Activated naive CD8-positive, alpha-beta T cell treated with anti-CD3 and anti-CD28 coated beads, Interleukin-2, amount 10 ng/mL, durations not matched to agents 7 days and 5 days (primary cell): ENCODE results near the gene ZNF292. TPM values are rescaled to one million over a fixed set of nuclear protein-coding genes. Genes with fewer than 3 reads are reported as not detected.
A peak's percentile ranks its signal among the peaks of the same experiment; 100 is the strongest.
"Not testable (repeated sequence)": the region's sequence is repeated elsewhere in the genome, so short reads cannot be mapped to it uniquely, and the experiment has no call there.

Experiments
- ATAC-seq: fragments of 150-1000 bp; cut with Tn5 transposase; one replicate; pipeline ENCODE4 v1.10.0; 2021; ENCODE audit warnings: low read depth, moderate library complexity
- POLR2A ChIA-PET: fragments of 350-600 bp; sonication (Branson Sonifier 250); formaldehyde crosslinking; loops from one replicate; lab custom pipeline; 2021; ENCODE audit warnings: antibody characterized with exemption; lab: Charles Lee
- DNase-seq: peaks from one replicate; pipeline ENCODE4 v3.0.0; 2021
- H3K27ac Mint-ChIP-seq: one replicate; pipeline ENCODE4 v1.8.0; 2022; ENCODE audit warnings: mild to moderate bottlenecking, mixed read lengths
- H3K27me3 Mint-ChIP-seq: one replicate; pipeline ENCODE4 v1.8.0; 2022; ENCODE audit warnings: mild to moderate bottlenecking, moderate library complexity, mixed read lengths
- H3K36me3 Mint-ChIP-seq: one replicate; pipeline ENCODE4 v1.8.0; 2021; ENCODE audit warnings: mild to moderate bottlenecking, mixed read lengths
- H3K4me1 Mint-ChIP-seq: one replicate; pipeline ENCODE4 v1.8.0; 2021; ENCODE audit warnings: mixed read lengths
- H3K4me3 Mint-ChIP-seq: one replicate; pipeline ENCODE4 v1.8.0; 2022; ENCODE audit warnings: mild to moderate bottlenecking, moderate library complexity, mixed read lengths
- H3K9me3 Mint-ChIP-seq: one replicate; pipeline ENCODE4 v1.8.0; 2021; ENCODE audit warnings: mixed read lengths
- total RNA-seq, 2 experiments: library from RNA; stranded (reverse); gene quantifications; one replicate each; pipeline ENCODE4 v1.2.3, GENCODE V29; 2021

ZNF292 gene
- total RNA-seq, 2 experiments from 2014 or later = 70.2 to 77.6 TPM

DNA sequence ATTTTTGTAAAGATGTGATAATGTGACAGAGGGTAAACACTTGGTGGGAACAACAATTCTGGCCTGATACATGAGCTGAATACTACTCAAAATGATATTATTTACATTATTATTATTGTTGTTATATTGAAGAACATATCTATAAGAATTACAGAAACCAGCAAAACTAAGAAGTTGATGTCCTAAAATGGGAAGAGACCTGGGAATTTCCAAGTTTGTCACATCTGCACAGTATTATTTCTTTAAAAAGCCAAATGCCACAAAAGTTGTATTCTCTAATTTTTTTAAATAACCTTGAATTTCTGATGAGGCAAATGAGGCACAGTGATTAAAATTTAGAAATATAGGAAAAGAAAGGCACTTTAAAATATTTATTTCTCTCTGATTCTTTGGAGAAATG is 5.0 kb upstream of the ZNF292 start:
- Mint-ChIP-seq H3K27me3 (peaks cover 27% of the 10 kb centered on the region), H3K36me3 (peaks cover 1% of the 10 kb centered on the region), H3K4me1 (peaks cover 26% of the 10 kb centered on the region), H3K4me3 (no peak overlapping the region), H3K27ac (no peak overlapping the region), H3K9me3 (no peaks in the 10 kb centered on the region)
- DNase-seq (no peak), ATAC-seq (no peak)
- POLR2A ChIA-PET = no interaction called here

DNA sequence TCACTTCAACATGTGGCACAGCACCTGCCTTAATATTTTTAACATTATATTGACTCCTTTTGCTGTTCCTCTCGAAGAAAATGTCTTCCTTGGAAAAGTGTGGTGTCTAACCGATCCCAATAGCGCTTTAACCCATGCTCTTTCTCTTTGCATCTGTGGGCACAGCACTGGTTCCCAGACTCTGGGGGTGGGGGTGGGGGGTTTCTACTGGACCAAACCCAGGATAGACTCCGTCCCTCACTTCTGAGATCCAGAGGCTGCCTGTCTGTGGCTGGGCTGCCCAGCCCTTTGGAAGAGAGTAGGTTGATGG is 3.9 kb upstream of the ZNF292 start:
- H3K27me3 Mint-ChIP-seq = peaks cover 25% of the 10 kb centered on the region
- DNase-seq (no peak), ATAC-seq (no peak)
- peaks cover 3% of the 10 kb centered on the region for H3K36me3 Mint-ChIP-seq
- peak overlapping the region; percentile 100 for H3K4me3 Mint-ChIP-seq
- H3K9me3 Mint-ChIP-seq = no peaks in the 10 kb centered on the region
- H3K27ac Mint-ChIP-seq = peak overlapping the region; percentile 97
- POLR2A ChIA-PET = no interaction called here
- H3K4me1 Mint-ChIP-seq = peaks cover 29% of the 10 kb centered on the region

DNA sequence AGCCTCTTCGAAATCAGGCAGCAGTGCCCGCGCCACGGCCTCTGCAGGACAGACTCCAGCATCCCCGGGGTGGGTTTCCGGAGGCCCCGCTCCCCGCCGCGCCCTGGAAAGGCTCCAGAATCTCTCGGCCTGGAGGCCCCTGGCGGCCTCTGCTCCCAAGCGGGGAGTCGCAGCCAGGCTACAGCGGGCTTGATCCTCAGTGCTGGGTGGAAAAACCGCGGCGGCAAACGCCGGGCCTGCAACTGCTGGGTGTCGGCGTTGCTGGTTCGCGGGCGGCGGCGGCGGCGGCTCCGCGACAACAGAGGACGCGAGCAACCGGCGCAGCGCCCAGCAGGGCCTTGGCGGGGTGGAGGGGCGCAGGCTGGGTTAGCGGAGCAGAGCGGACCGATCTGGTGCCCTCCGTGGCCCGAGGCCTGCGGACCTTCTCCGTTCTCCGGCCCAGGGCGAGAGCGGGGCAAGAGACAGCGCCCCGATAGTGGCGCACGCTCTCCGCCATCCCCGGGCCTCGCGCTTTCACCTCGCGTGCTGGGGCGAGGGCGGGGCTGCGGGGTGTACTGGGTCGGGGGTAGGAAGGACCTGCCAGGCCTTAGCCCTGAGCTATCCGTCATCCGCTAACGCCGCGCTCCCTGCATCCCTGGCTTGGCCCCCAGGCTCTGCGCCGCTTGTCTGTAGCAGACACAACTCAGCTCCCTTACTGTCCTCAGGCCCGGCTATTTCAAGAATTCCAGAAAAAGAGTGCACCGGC is 3.4 kb upstream of the ZNF292 start:
- no peaks in the 10 kb centered on the region for H3K9me3 Mint-ChIP-seq
- H3K36me3 Mint-ChIP-seq = peaks cover 9% of the 10 kb centered on the region
- peak overlapping the region; percentile 100 for H3K4me3 Mint-ChIP-seq
- DNase-seq = peak; percentile 81
- ATAC-seq = peak; percentile 25
- peaks cover 34% of the 10 kb centered on the region for H3K4me1 Mint-ChIP-seq
- H3K27ac Mint-ChIP-seq = peak overlapping the region; percentile 97
- POLR2A ChIA-PET = interaction anchor here (1.5 kb wide), 1 partner anchor 550 kb away, joined by 3 read pairs; the partner anchor contains the start of gene AKIRIN2
- H3K27me3 Mint-ChIP-seq = peaks cover 20% of the 10 kb centered on the region

DNA sequence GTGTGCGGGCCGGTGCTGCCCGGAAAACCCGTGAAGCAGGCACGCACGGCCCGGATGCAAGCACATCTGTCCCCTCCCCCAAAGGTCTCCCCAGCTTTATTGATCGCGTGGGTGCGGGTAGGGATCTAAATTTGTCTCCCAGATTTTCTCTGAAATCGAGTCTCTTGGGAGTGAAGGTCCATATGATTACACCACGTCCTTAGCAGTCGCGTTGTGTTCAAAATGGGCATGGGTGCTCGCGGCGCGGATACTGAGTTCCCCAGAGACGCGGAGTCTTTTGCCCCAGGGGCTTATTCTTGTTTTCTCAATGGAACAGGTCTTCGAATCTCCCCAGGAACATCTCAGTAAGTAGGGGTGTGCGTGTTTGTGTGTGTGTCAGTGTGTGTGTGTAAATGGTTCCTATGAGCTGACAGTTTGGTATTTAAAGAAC is 2.8 kb upstream of the ZNF292 start:
- ATAC-seq (no peak), DNase-seq (no peak)
- peaks cover 16% of the 10 kb centered on the region for H3K27me3 Mint-ChIP-seq
- POLR2A ChIA-PET = interaction anchor here (0.7 to 1.5 kb wide), 2 partner anchors 547 to 550 kb away, joined by 3 read pairs; partner anchors contain the start of gene AKIRIN2
- H3K4me3 Mint-ChIP-seq = peak overlapping the region; percentile 100
- peak overlapping the region; percentile 97 for H3K27ac Mint-ChIP-seq
- no peaks in the 10 kb centered on the region for H3K9me3 Mint-ChIP-seq
- peaks cover 35% of the 10 kb centered on the region for H3K4me1 Mint-ChIP-seq
- peaks cover 10% of the 10 kb centered on the region for H3K36me3 Mint-ChIP-seq

DNA sequence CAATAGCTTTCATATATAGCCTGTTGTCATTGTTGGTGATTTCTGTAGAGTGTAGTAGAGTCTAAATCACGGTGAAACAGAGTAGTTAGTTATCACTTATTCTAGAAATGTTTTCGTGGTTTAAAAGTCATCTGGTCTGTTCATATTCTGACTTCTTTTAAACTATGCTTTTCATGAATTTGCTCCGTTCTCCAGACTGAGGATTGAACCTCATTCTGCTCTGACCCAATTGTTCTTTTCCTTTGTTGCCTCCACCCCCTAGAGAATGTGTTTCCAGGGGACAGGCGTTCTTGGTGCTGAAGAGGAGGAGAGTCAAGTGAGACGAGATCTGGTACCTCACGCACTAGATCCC is 748 bp upstream of the ZNF292 start:
- peak overlapping the region; percentile 97 for H3K27ac Mint-ChIP-seq
- ATAC-seq = no peak
- no peaks in the 10 kb centered on the region for H3K9me3 Mint-ChIP-seq
- peaks cover 40% of the 10 kb centered on the region for H3K4me1 Mint-ChIP-seq
- POLR2A ChIA-PET = no interaction called here
- peaks cover 2% of the 10 kb centered on the region for H3K27me3 Mint-ChIP-seq
- peak overlapping the region; percentile 100 for H3K4me3 Mint-ChIP-seq
- H3K36me3 Mint-ChIP-seq = peaks cover 18% of the 10 kb centered on the region
- no peak for DNase-seq

DNA sequence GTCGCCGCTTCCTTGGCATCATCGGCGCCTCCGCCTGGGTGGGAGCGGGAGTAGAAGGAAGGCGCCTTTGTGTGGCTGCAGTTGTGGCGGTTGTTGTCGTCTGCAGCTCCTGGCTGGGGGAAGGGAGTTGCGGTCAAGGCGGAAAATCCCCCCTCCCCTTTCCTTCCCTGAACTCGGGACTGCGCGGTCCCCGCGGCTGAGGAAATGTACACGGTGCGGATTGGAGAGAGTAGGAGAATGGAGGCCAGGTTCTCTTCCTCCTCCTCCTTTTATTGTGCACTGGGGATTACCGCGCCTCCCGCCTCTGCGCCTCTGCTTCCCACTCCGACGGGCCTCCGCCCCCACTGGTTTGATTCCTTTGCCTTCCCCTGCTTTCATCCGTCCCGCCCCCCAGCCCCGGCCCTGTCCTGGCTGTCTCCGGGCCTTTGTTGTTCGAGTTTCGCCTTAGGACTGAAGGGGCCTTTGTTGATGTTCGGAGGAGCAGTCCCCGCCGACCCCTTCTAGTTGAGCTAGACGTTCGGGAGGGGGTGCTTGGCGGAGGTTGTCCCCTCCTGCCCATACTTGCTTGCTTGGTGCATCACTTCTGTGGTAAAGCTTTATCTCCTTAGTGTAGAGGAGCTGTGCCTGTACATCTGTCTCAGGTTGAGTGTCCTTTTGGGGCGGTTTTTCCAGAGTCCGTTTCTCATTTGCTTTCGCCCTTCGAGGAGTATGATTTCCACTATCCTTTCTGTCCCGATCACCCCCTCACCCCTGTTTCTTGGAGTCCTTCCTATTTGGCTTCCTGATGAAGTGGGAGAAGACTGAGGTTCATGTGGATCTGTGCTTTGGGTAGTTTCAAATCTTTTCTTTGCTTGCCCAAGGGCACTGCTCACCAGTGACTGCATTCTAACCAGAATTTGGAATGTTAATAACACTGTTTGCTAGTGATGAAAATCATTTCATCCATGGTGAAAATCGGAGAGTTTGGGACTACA is 764 bp downstream of the ZNF292 start:
- DNase-seq = peak; percentile 60
- POLR2A ChIA-PET = interaction anchor here (0.6 to 1.0 kb wide), 2 partner anchors 30 to 546 kb away, joined by 3 to 4 read pairs; partner anchors contain the start of gene AKIRIN2
- ATAC-seq = no peak
- Mint-ChIP-seq H3K9me3 (no peaks in the 10 kb centered on the region), H3K4me3 (peak overlapping the region; percentile 100), H3K27me3 (no peaks in the 10 kb centered on the region), H3K36me3 (peaks cover 20% of the 10 kb centered on the region), H3K27ac (peak overlapping the region; percentile 97), H3K4me1 (peaks cover 45% of the 10 kb centered on the region)

DNA sequence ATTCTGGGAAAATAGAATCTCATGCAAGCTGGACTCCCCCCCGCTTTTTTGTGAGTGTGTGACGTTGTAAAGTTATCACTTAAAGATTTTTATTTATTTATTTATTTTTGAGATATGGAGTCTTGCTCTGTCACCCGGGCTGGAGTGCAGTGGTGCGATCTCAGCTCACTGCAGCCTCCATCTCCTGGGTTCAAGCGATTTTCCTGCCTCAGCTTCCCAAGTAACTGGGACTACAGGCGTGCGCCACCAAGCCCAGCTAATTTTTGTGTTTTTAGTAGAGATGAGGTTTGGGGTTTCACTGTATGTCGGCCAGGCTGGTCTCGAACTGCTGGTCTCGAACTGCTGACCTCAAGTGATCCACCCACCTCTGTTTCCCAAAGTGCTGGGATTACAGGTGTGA is 2.2 kb downstream of the ZNF292 start:
- H3K9me3 Mint-ChIP-seq, ATAC-seq, H3K27ac Mint-ChIP-seq, H3K27me3 Mint-ChIP-seq, POLR2A ChIA-PET, DNase-seq: not testable (repeated sequence)
- H3K4me3 Mint-ChIP-seq = peak overlapping the region; percentile 35
- peaks cover 44% of the 10 kb centered on the region for H3K4me1 Mint-ChIP-seq
- peaks cover 23% of the 10 kb centered on the region for H3K36me3 Mint-ChIP-seq

DNA sequence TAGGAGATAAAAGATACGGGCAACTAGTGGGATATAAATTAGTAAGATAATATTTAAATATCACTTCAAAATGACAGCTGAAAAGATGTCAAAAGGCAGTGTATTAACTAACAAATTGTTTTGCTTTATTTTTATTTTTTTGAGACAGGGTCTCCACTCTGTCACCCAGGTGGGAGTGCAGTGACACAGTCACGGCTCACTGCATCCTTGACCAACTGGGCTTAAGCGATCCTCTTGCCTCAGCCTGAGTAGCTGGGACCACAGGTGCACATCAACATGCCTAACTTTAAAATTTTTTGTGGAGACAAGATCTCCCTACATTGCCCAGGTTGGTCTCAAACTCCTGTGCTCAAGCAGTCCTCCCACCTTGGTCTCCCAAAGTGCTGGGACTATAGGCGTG is 5.9 kb downstream of the ZNF292 start:
- no peak for DNase-seq
- no peak overlapping the region for H3K4me3 Mint-ChIP-seq
- H3K4me1 Mint-ChIP-seq = peaks cover 45% of the 10 kb centered on the region
- H3K27ac Mint-ChIP-seq = no peak overlapping the region
- POLR2A ChIA-PET = no interaction called here
- H3K27me3 Mint-ChIP-seq = no peaks in the 10 kb centered on the region
- H3K36me3 Mint-ChIP-seq = peaks cover 32% of the 10 kb centered on the region
- no peak for ATAC-seq
- H3K9me3 Mint-ChIP-seq = no peaks in the 10 kb centered on the region

DNA sequence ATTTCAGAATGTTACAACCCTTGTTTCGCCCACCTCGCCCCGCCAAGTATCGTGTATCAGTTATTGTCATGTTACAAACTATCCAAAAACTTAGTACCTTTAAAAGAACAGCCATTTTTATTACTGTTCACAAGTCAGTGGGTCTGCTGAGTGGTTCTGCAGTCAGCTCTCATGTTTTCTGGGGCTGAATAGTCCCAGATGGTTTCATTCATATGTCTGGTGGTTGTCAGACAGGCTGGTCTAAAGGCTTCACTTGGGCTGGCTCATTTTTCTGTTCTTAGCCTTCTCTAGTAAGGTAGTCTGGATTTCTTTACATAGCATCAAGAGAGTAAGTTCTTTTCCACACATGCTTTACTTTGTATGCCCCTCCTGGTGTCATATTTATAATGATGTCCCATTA is 8.6 kb downstream of the ZNF292 start:
- Mint-ChIP-seq H3K27ac (no peak overlapping the region), H3K4me3 (no peak overlapping the region)

DNA sequence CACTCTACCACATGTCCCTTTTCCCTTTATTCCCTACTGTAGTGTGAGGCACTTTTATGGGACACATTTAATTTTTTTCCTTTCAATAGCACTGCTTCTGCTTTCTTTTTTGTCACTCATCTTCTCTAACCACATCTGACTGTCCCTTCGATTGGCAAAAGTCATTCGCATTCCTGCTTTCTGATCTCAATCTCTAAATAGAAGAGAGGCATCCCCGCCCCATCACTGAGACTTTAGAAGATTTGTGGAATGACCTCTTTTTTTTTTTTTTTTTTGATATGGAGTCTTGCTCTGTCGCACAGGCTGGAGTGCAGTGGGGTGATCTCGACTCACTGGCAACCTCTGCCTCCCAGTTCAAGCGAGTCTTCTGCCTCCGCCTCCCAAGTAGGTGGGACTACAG is 9.1 kb downstream of the ZNF292 start:
- Mint-ChIP-seq H3K4me3 (no peak overlapping the region), H3K9me3 (no peaks in the 10 kb centered on the region), H3K36me3 (peaks cover 17% of the 10 kb centered on the region), H3K27ac (no peak overlapping the region), H3K27me3 (no peaks in the 10 kb centered on the region), H3K4me1 (peaks cover 47% of the 10 kb centered on the region)
- no peak for ATAC-seq
- POLR2A ChIA-PET = no interaction called here
- DNase-seq = no peak

More for the DNA sequence above, 8.6 kb downstream of the ZNF292 start:
- Mint-ChIP-seq H3K4me1 (peaks cover 45% of the 10 kb centered on the region), H3K36me3 (peaks cover 18% of the 10 kb centered on the region), H3K27me3 (no peaks in the 10 kb centered on the region), H3K9me3 (no peaks in the 10 kb centered on the region)
- POLR2A ChIA-PET = no interaction called here
- ATAC-seq (no peak), DNase-seq (no peak)

DNA sequence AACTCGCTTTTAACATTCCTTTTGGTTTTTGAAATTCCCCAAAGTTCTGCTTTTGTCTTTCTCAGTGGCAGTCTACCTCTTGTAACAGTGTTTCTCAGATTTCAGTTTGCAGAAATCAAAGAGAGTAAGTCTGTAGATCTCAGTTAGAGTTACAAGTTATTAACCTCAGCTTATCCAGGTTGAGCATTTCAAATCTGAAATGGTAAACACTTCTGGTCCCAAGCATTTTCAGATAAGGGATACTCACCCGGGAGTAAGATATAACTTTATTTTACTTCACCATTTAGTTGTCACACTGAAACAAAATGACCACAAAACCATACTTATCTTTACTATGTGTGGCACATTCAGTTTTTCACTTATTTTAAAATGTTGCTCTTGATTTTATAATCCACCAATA is 9.8 kb downstream of the ZNF292 start:
- peaks cover 17% of the 10 kb centered on the region for H3K36me3 Mint-ChIP-seq
- no peaks in the 10 kb centered on the region for H3K27me3 Mint-ChIP-seq
- POLR2A ChIA-PET = interaction anchor here (0.6 kb wide), 1 partner anchor 9 kb away, joined by 3 read pairs; no protein-coding TSS in a partner anchor
- no peak overlapping the region for H3K27ac Mint-ChIP-seq
- ATAC-seq = no peak
- no peak overlapping the region for H3K4me3 Mint-ChIP-seq
- DNase-seq = no peak
- H3K9me3 Mint-ChIP-seq = no peaks in the 10 kb centered on the region
- peaks cover 44% of the 10 kb centered on the region for H3K4me1 Mint-ChIP-seq

DNA sequence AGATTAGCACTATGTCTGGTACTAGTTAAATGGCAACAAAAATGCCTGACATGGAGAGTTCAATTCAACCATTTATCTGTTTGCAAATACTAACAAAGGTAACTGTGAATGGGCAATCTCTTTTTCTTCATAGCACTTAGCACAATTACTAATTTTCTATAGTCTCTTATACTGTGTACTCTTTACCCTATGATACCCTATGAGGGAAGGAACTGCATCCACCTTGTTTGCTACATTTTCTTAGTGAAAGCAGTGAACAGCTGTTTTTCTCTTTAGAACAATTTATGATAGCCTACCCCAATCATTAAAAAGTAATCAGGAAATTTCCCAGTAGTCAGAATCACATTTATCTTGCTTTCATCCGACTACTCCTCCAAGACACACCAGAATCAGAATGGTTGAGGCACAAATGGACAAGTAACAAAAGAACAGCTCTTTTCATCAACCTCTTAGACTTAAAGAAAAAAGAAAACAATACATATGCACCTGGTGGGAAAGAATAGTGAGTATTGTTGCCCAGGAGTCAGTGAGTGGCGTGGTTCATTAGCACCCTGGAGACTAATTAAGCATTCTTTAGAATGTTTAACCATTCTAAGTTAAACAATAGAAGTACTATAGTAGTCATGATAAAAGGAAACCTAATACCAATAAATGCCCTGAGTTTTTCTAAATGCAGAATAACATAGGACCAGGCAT is 16.7 kb downstream of the ZNF292 start:
- no peaks in the 10 kb centered on the region for H3K27me3 Mint-ChIP-seq
- POLR2A ChIA-PET = no interaction called here
- H3K9me3 Mint-ChIP-seq = no peaks in the 10 kb centered on the region
- peaks cover 37% of the 10 kb centered on the region for H3K4me1 Mint-ChIP-seq
- no peak overlapping the region for H3K27ac Mint-ChIP-seq
- H3K36me3 Mint-ChIP-seq = peaks cover 26% of the 10 kb centered on the region
- H3K4me3 Mint-ChIP-seq = no peak overlapping the region
- DNase-seq (no peak), ATAC-seq (no peak)

DNA sequence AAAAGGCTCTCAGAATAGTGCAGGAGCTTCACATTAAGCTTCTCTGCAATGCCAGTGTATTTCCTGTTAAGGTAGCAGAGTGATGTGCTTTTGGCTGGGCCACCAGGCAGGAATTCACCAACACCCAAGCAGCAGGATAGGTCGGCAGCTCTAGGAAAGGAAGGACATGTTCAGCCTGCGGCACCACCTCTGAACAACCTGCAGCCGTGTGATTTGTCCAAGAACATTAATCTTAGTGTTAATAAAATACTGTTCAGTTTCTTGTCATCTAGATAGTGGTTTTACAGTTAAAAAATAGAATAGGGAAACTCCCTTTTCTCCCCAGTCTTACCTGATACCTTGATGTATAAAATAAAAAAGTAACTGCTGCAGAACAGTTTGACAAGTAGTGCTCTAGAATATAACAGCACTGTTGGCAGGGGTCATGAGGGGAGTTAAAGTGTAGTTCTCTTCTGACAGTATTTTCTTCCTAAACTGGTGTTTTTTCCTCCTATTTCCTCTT is 18.8 kb downstream of the ZNF292 start:
- POLR2A ChIA-PET = interaction anchor here (0.6 kb wide), 1 partner anchor 9 kb away, joined by 3 read pairs; no protein-coding TSS in a partner anchor
- H3K27me3 Mint-ChIP-seq = no peaks in the 10 kb centered on the region
- no peak overlapping the region for H3K4me3 Mint-ChIP-seq
- peaks cover 38% of the 10 kb centered on the region for H3K4me1 Mint-ChIP-seq
- DNase-seq (no peak), ATAC-seq (no peak)
- peaks cover 39% of the 10 kb centered on the region for H3K36me3 Mint-ChIP-seq
- no peak overlapping the region for H3K27ac Mint-ChIP-seq
- H3K9me3 Mint-ChIP-seq = no peaks in the 10 kb centered on the region
